Right atrium auricular region (tissue), 2 donors: Measurements from ENCODE around the gene OR4S1. TPM values are rescaled to one million over a fixed set of nuclear protein-coding genes. Genes with fewer than 3 reads are reported as not detected.
"Not testable (repeated sequence)": the region's sequence is repeated elsewhere in the genome, so short reads cannot be mapped to it uniquely, and the experiment has no call there.

Experiments used
- DNase-seq: peaks from one replicate; pipeline ENCODE4 v3.0.0-alpha.2; 2019; ENCODE audit warnings: low spot score
- H3K27ac ChIP-seq, 2 donors: fragments of 200-600 bp; sonication (generic); 1 replicate in 1 of 2; 2 replicates in 1 of 2; pipeline ENCODE4 v1.5.1; 2016 to 2019
- H3K27me3 ChIP-seq, 2 donors: fragments of 200-600 bp; sonication (generic); one replicate each; pipeline versions ENCODE4 v1.5.1 to v1.6.0; 2017 to 2019
- H3K36me3 ChIP-seq: fragments of 200-600 bp; sonication (generic); one replicate; pipeline ENCODE4 v1.5.1; 2016
- H3K4me1 ChIP-seq, 2 donors: fragments of 200-600 bp; sonication (generic); one replicate each; pipeline versions ENCODE4 v1.5.1 to v1.6.0; 2017 to 2019
- H3K4me3 ChIP-seq, 2 donors: fragments of 200-600 bp; sonication (generic); 1 replicate in 1 of 2; 2 replicates in 1 of 2; pipeline ENCODE4 v1.5.1; 2017 to 2019; ENCODE audit warnings: mild to moderate bottlenecking in 1 of 2, moderate library complexity in 1 of 2
- H3K9me3 ChIP-seq, 2 donors: fragments of 200-600 bp; sonication (generic); one replicate each; pipeline ENCODE4 v1.5.1; 2019
- total RNA-seq, 2 donors: library from RNA; depleted of rRNA; stranded (reverse); fragments of >200 nt; gene quantifications; one replicate each; pipeline ENCODE4 v1.1.0, GENCODE V29; 2016
- TF ChIP-seq, protein P1 (sequence below), 2 donors: fragments of 200-600 bp; sonication (generic); IDR thresholded peaks; one replicate each; pipeline ENCODE4 v1.5.1; 2019; ENCODE audit warnings: antibody characterized with exemption in 2 of 2

The OR4S1 gene
- total RNA-seq, 2 donors from 2014 or later, result not detected

DNA sequence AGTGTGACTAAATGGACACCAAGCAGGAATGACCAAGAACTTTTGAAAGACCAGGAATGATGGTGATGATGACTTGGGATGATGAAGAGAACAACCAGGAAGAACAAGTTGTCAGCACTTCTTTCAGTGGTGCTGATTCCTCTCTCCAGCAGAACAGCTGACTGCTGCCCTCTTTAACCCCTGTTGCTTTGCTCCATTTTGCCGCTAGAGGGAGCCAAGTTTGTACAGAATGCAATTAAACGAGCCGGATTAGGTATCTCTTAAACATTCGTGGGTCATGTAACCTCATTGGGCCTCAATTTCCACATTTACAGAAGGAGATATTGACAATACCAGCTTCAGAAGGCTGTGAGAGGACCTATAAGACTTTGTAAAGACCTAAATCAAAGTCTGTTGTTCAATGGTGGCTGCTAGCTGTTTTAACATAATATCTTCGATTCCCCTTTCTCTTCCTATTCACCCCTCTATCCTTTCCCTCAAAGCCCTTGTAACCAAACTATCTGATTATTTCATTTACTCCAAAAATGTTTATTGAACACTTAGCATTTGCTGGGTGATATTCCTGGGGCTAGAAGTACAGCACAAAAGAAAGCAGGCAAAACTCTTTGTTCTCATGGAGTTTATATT is 1.9 kb downstream of the OR4S1 start:
- no peaks in the 10 kb centered on the region for H3K9me3 ChIP-seq
- TF ChIP-seq, protein P1, sequence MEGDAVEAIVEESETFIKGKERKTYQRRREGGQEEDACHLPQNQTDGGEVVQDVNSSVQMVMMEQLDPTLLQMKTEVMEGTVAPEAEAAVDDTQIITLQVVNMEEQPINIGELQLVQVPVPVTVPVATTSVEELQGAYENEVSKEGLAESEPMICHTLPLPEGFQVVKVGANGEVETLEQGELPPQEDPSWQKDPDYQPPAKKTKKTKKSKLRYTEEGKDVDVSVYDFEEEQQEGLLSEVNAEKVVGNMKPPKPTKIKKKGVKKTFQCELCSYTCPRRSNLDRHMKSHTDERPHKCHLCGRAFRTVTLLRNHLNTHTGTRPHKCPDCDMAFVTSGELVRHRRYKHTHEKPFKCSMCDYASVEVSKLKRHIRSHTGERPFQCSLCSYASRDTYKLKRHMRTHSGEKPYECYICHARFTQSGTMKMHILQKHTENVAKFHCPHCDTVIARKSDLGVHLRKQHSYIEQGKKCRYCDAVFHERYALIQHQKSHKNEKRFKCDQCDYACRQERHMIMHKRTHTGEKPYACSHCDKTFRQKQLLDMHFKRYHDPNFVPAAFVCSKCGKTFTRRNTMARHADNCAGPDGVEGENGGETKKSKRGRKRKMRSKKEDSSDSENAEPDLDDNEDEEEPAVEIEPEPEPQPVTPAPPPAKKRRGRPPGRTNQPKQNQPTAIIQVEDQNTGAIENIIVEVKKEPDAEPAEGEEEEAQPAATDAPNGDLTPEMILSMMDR (IDR thresholded peaks at IDR 0.05), result peak; percentile 81 to 82
- no peaks in the 10 kb centered on the region for H3K4me1 ChIP-seq
- no peak overlapping the region for H3K4me3 ChIP-seq
- no peaks in the 10 kb centered on the region for H3K36me3 ChIP-seq
- DNase-seq, result peak; percentile 65
- no peak overlapping the region for H3K27ac ChIP-seq
- H3K27me3 ChIP-seq, result no peaks in the 10 kb centered on the region

DNA sequence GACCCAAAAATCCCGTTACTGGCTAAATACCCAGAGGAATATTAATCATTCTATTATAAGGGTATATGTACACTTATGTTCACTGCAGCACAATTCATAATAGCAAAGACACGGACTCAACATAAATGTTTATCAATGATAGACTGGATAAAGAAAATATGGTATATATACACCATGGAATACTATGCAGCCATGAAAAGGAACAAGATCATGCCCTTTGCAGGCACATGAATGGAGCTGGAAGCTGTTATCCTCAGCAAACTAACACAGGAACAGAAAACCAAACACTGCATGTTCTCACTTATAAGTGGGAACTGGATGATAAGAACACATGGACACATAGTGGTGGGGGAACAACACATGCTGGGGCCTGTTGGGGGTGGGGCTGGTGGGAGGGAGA is 7.6 kb downstream of the OR4S1 start:
- not testable (repeated sequence) for H3K9me3 ChIP-seq

DNA sequence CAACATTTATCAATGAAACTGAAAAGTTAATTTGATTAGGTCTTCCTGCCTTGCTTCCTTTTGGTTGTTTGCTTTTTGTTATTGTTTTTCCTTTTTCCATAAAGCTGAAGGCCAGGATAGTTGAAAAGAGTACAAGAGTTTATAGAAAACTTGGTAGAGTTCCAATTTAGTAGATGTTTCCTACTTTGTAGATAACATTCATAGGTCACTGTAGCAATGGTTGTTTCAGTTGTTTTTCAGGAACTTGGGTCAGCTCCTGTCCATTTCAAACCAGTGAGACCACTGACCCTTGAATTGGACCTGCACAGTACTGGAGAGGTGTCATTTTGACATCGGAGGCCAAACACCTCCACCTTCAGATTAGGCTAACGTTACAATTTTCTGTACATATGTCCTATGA is 13.8 kb downstream of the OR4S1 start:
- not testable (repeated sequence) for H3K4me1 ChIP-seq, H3K9me3 ChIP-seq, H3K27ac ChIP-seq, H3K4me3 ChIP-seq, H3K27me3 ChIP-seq, H3K36me3 ChIP-seq, DNase-seq

More for the DNA sequence above, 7.6 kb downstream of the OR4S1 start:
- H3K36me3 ChIP-seq, DNase-seq, H3K27ac ChIP-seq, H3K4me3 ChIP-seq, H3K4me1 ChIP-seq, H3K27me3 ChIP-seq: not testable (repeated sequence)

DNA sequence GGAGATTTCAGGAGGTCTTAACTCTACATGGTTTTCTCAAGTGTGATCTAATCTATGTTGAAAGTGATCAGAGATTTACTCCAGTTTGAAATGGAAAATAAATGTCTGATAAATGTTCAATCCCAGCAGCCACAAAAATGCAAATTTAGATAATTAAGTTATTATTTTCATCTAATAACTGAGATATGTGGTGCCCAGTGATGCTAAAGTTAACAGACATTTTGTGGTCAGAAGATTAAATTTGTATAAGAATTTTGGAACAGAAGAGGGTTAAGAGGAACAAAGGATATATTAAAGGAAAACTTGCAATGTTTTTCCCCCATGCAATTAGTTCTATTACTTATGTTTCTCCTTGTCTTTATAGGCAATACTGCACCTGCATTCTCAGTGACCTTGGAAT is 18.6 kb downstream of the OR4S1 start, which contains the start of gene OR4C3:
Gene OR4C3, plus strand, starts transcription at position 301 of the 400 bp plus-strand sequence. CDS start 102 bp downstream, outside the sequence.
- not testable (repeated sequence) for DNase-seq, H3K9me3 ChIP-seq

DNA sequence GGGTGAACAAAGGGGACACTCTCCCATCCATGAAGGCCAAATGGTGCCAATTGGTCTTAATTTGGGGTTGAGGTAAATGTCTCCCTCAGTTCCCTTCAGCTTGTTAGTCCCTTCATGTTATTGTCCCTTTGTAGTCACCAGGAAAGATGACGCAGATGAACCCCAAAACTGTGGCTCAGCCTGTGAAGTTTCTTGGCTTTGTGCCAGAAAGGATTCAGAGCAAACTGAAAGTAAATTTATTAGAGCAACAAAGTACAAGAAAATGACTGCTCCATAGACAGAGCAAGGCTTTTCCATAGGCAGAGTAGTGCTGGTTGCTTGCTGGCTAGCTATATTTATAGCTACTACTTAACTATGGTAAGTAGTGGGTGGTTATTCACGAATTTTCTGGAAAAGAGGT is 35.4 kb downstream of the OR4S1 start:
- no peaks in the 10 kb centered on the region for H3K9me3 ChIP-seq
- H3K4me1 ChIP-seq, result no peaks in the 10 kb centered on the region
- H3K36me3 ChIP-seq, result no peaks in the 10 kb centered on the region
- no peak for DNase-seq
- H3K27ac ChIP-seq, result no peak overlapping the region
- H3K4me3 ChIP-seq, result no peak overlapping the region
- H3K27me3 ChIP-seq, result no peaks in the 10 kb centered on the region
- TF ChIP-seq, protein P1 (IDR thresholded peaks at IDR 0.05), result no peak

More for the DNA sequence above, 18.6 kb downstream of the OR4S1 start, which contains the start of gene OR4C3:
- H3K4me3 ChIP-seq, H3K4me1 ChIP-seq, H3K27me3 ChIP-seq, H3K36me3 ChIP-seq, H3K27ac ChIP-seq: not testable (repeated sequence)

DNA sequence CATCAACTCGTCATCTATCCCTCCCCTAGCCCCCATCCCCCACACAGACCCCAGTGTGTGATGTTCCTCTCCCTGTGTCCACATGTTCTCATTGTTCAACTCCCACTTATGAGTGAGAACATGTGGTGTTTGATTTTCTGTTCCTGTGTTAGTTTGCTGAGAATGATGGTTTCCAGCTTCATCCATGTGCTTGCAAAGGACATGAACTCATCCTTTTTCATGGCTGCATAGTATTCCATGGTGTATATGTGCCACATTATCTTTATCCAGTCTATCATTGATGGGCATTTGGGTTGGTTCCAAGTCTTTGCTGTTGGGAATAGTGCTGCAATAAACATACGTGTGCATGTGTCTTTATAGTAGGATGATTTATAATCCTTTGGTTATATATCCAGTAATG is 36.5 kb downstream of the OR4S1 start:
- H3K4me3 ChIP-seq, H3K36me3 ChIP-seq, H3K27ac ChIP-seq, H3K9me3 ChIP-seq, H3K27me3 ChIP-seq, H3K4me1 ChIP-seq, DNase-seq: not testable (repeated sequence)

DNA sequence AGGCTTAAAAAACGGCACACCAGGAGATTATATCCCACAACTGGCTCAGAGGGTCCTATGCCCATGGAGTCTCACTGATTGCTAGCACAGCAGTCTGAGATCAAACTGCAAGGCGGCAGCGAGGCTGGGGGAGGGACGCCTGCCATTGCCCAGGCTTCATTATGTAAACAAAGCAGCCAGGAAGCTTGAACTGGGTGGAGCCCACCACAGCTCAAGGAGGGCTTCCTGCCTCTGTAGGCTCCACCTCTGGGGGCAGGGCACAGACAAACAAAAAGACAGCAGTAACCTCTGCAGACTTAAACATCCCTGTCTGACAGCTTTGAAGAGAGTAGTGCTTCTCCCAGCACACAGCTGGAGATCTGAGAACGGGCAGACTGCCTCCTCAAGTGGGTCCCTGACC is 40.3 kb downstream of the OR4S1 start:
- not testable (repeated sequence) for H3K27ac ChIP-seq, H3K27me3 ChIP-seq, H3K4me3 ChIP-seq, H3K9me3 ChIP-seq, H3K36me3 ChIP-seq, H3K4me1 ChIP-seq, DNase-seq

DNA sequence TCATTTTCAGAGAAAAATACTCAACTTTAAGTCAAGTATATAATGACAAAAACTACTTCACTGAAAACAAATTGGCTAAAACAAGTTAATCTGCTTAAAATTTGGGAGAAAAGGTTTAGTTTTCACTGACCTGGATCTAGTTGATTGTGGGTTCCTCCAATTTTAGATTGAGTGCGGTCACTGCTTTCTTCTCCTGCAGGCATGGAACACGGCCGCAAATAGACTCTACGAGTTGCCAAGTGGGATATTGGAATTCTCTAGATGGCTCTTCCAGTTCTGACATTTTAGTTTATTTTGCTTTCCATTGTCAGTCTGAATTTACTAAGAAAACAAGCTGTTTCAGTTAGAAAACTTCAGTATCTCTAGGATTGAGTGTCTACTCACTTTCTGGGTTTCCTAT is 48.0 kb downstream of the OR4S1 start:
- H3K36me3 ChIP-seq, result no peaks in the 10 kb centered on the region
- TF ChIP-seq, protein P1 (IDR thresholded peaks at IDR 0.05), result no peak

More for the DNA sequence above, 48.0 kb downstream of the OR4S1 start:
- no peaks in the 10 kb centered on the region for H3K9me3 ChIP-seq
- H3K27ac ChIP-seq, result no peak overlapping the region
- no peaks in the 10 kb centered on the region for H3K27me3 ChIP-seq
- no peaks in the 10 kb centered on the region for H3K4me1 ChIP-seq
- no peak for DNase-seq
- H3K4me3 ChIP-seq, result no peak overlapping the region
